MM.1S (cell line): ENCODE data around the gene CCDC146.
"Not testable (repeated sequence)": the region's sequence is repeated elsewhere in the genome, so short reads cannot be mapped to it uniquely, and the experiment has no call there.

Source experiments
- DNase-seq: peaks from one replicate; pipeline ENCODE4 v3.0.0-alpha.2; 2015
- H2AFZ ChIP-seq: fragments of 300-600 bp; sonication (generic); 2 replicates; pipeline ENCODE4 v1.6.0; 2016; ENCODE audit warnings: antibody characterized with exemption, low read length
- H3F3A ChIP-seq: fragments of 300-600 bp; sonication (generic); 2 replicates; pipeline ENCODE4 v1.6.1; 2016; ENCODE audit warnings: mild to moderate bottlenecking, antibody characterized with exemption, low read length, moderate library complexity, mixed read lengths; ENCODE audit not compliant: insufficient read depth
- H3K27ac ChIP-seq: fragments of 300-600 bp; sonication (generic); 2 replicates; pipeline ENCODE4 v1.5.1; 2016; ENCODE audit warnings: mild to moderate bottlenecking, low read length
- H3K27me3 ChIP-seq: fragments of 300-600 bp; sonication (generic); replicated peaks from 2 replicates; pipeline ENCODE4 v1.6.0; 2016; ENCODE audit warnings: low read length; ENCODE audit not compliant: insufficient read depth
- H3K36me3 ChIP-seq: fragments of 300-600 bp; sonication (generic); replicated peaks from 2 replicates; pipeline ENCODE4 v1.6.1; 2016; ENCODE audit warnings: mild to moderate bottlenecking, low read length, mixed read lengths; ENCODE audit not compliant: insufficient read depth
- H3K4me1 ChIP-seq: fragments of 300-600 bp; sonication (generic); 2 replicates; pipeline ENCODE4 v1.6.1; 2016; ENCODE audit warnings: low read length, mixed read lengths
- H3K4me2 ChIP-seq: fragments of 300-600 bp; sonication (generic); 2 replicates; pipeline ENCODE4 v1.6.0; 2016; ENCODE audit warnings: low read depth, low read length
- H3K4me3 ChIP-seq: fragments of 300-600 bp; sonication (generic); 2 replicates; pipeline ENCODE4 v1.5.1; 2016; ENCODE audit warnings: low read length, mixed read lengths
- H3K79me2 ChIP-seq: fragments of 300-600 bp; sonication (generic); 2 replicates; pipeline ENCODE4 v1.6.1; 2016; ENCODE audit warnings: mixed run types, low read length, mixed read lengths
- H3K9ac ChIP-seq: fragments of 300-600 bp; sonication (generic); 2 replicates; pipeline ENCODE4 v1.6.1; 2016; ENCODE audit warnings: low read length, mixed read lengths
- H3K9me2 ChIP-seq: fragments of 300-600 bp; sonication (generic); replicated peaks from 2 replicates; pipeline ENCODE4 v1.6.1; 2016; ENCODE audit warnings: mild to moderate bottlenecking, low read length, mixed read lengths; ENCODE audit not compliant: insufficient read depth
- H3K9me3 ChIP-seq: fragments of 300-600 bp; sonication (generic); replicated peaks from 2 replicates; pipeline ENCODE4 v1.6.1; 2016; ENCODE audit warnings: mild to moderate bottlenecking, low read length, mixed read lengths; ENCODE audit not compliant: insufficient read depth
- H4K20me1 ChIP-seq: fragments of 300-600 bp; sonication (generic); 2 replicates; pipeline ENCODE4 v1.6.1; 2016; ENCODE audit warnings: mild to moderate bottlenecking, low read length, moderate library complexity, mixed read lengths; ENCODE audit not compliant: insufficient read depth

Gene CCDC146

DNA sequence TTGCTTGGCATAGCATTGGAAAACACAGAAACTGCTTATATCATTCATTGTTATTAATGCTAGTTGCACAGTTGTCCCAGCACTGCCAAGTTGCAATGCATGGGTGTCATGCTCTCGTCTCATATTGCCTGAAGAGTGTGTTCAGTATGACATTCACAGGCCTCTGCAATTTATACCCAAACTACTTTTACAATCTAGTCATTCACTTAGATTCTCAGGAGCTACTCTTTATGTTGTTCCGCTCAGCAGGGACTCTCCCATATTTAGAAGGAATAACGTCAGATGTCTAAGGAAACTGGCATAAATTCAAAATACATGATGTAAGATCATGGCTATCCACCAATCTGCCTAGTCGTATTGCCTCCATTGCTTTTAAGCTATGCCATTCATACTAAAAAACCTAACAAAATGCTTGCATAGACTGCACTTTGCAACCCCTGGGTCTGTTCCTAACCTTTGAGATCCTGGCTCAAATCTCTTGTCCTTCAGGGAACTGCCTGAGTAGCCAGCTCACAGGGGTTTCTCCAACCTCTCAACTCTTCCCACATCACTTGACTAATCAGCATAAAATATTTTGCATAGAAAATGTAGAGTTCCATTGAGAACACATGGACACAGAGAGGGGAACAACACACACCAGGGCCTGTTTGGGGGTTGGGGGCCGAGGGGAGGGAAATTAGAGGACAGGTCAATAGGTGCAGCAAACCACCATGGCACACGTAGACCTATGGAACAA lies 50.2 kb downstream of the CCDC146 start:
- H3K4me2 ChIP-seq, H3K27ac ChIP-seq, H2AFZ ChIP-seq, H3K4me3 ChIP-seq, H3K4me1 ChIP-seq, H3K36me3 ChIP-seq, H3K79me2 ChIP-seq, H3F3A ChIP-seq, H4K20me1 ChIP-seq, H3K9ac ChIP-seq, H3K27me3 ChIP-seq, H3K9me3 ChIP-seq, DNase-seq, H3K9me2 ChIP-seq: not testable (repeated sequence)

- H3K4me2 ChIP-seq, H3K9ac ChIP-seq, H3K27ac ChIP-seq, H3F3A ChIP-seq, H4K20me1 ChIP-seq, H3K79me2 ChIP-seq, H3K27me3 ChIP-seq, H3K36me3 ChIP-seq, H3K9me2 ChIP-seq, H3K4me3 ChIP-seq, H2AFZ ChIP-seq, H3K4me1 ChIP-seq, H3K9me3 ChIP-seq, DNase-seq: not testable (repeated sequence)
Measured at GRCh38 chr7:77174418-77174817, 52.0 kb downstream of the CCDC146 start.

DNA sequence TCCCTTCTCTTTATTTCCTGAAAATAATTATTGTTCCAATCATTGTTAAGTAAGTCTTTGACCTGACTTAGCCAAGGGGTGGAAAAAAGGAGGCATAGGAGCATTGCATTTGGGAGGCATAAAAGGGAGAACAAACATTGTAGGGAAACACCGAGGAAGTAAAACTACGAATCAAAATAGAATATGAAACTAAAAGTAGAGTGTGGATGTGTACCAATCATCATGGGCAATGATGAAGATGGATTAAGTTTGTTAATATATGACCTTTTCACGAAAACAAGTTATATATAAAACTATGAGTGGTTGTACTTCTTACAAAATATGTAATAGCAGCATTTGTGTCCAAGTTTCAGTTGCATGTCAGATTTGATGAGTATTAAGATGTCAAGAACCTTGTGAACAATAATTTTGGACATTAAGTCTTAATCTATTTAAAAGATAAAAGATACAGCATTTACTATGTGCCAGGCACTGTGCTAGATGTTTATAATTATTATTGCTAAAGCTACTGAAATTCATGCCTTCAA lies 52.9 kb downstream of the CCDC146 start:
- H3K79me2 ChIP-seq, H2AFZ ChIP-seq, H3F3A ChIP-seq, H3K4me3 ChIP-seq, H3K4me1 ChIP-seq, H3K9me2 ChIP-seq, H3K9me3 ChIP-seq, H3K27me3 ChIP-seq, DNase-seq, H3K4me2 ChIP-seq, H3K36me3 ChIP-seq, H4K20me1 ChIP-seq, H3K9ac ChIP-seq, H3K27ac ChIP-seq: not testable (repeated sequence)

GRCh38 chr7:77177321-77177904 lies 55.0 kb downstream of the CCDC146 start:
- not testable (repeated sequence) for H3K9me2 ChIP-seq, H3K27ac ChIP-seq, H3K79me2 ChIP-seq, H3F3A ChIP-seq, H3K36me3 ChIP-seq, H2AFZ ChIP-seq, H3K4me1 ChIP-seq, H4K20me1 ChIP-seq, DNase-seq, H3K9ac ChIP-seq, H3K4me2 ChIP-seq, H3K9me3 ChIP-seq, H3K4me3 ChIP-seq, H3K27me3 ChIP-seq

DNA sequence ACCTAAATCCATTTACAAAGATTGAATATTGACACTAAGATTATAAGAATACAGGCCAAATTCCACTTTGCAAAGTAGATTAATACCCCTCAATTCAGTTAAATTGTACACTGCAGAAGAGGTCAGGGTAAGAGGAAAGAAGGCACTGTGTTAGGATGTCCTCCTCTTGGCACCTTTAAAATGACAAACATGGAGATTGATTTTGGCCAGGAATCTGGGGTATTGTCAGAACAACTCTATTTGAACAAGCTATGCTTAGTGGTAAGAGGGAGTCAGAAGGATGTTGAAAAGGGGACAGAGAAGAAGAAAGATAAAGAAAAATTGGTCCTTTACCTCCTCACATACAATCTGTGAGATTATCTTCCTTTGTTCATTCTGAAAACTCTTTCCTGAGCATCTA lies 55.6 kb downstream of the CCDC146 start:
- H3F3A ChIP-seq, H3K4me1 ChIP-seq, H3K9ac ChIP-seq, H3K9me2 ChIP-seq, H3K36me3 ChIP-seq, H2AFZ ChIP-seq, DNase-seq, H3K4me3 ChIP-seq, H4K20me1 ChIP-seq, H3K79me2 ChIP-seq, H3K27me3 ChIP-seq, H3K27ac ChIP-seq, H3K4me2 ChIP-seq, H3K9me3 ChIP-seq: not testable (repeated sequence)
